CD4-positive, alpha-beta T cell (primary cell): ENCODE data around the gene ELMO2. TPM values are rescaled to one million over a fixed set of nuclear protein-coding genes. Genes with fewer than 3 reads are reported as not detected.

Source experiments
- ATAC-seq: fragments of 200-7000 bp; cut with Tn5 transposase; one replicate; pipeline ENCODE4 v1.10.0; 2022; ENCODE audit warnings: mild to moderate bottlenecking; ENCODE audit not compliant: poor library complexity
- CTCF ChIA-PET: fragments of 350-600 bp; sonication (Branson Sonifier 250); formaldehyde crosslinking; loops from one replicate; lab custom pipeline; 2021; ENCODE audit warnings: antibody characterized with exemption, inconsistent platforms; lab: Charles Lee
- POLR2A ChIA-PET: fragments of 350-600 bp; sonication (Branson Sonifier 250); formaldehyde crosslinking; loops from one replicate; lab custom pipeline; 2021; ENCODE audit warnings: antibody characterized with exemption, inconsistent platforms; lab: Charles Lee
- DNase-seq, 14 experiments: peaks; one replicate each; pipeline ENCODE4 v3.0.0-alpha.2; 2013 to 2020; ENCODE audit warnings: mixed read lengths in 2 of 14
- H3K27ac ChIP-seq, 2 donors: one replicate each; pipeline versions ENCODE4 v1.5.1 to v1.7.0; 2013; ENCODE audit warnings: low read length in 2 of 2, low read depth in 1 of 2, mild to moderate bottlenecking in 1 of 2
- H3K27me3 ChIP-seq, 2 experiments: 1 replicate in 1 of 2; 2 replicates in 1 of 2; pipeline versions ENCODE4 v1.6.1 to v1.7.0; 2013; ENCODE audit warnings: low read length in 2 of 2, control low read depth in 1 of 2, mild to moderate bottlenecking in 1 of 2, moderate library complexity in 1 of 2; ENCODE audit not compliant: insufficient read depth in 2 of 2, control insufficient read depth in 1 of 2
- H3K36me3 ChIP-seq: one replicate; pipeline ENCODE4 v1.6.1; 2013; ENCODE audit warnings: low read length, control low read depth; ENCODE audit not compliant: insufficient read depth
- H3K4me1 ChIP-seq: one replicate; pipeline ENCODE4 v1.6.1; 2013; ENCODE audit warnings: low read length, control low read depth; ENCODE audit not compliant: insufficient read depth
- H3K4me3 ChIP-seq: one replicate; pipeline ENCODE4 v1.5.1; 2013; ENCODE audit warnings: mild to moderate bottlenecking, low read length, moderate library complexity
- H3K9me3 ChIP-seq, 2 experiments: 1 replicate in 1 of 2; 2 replicates in 1 of 2; pipeline versions ENCODE4 v1.6.1 to v1.7.0; 2013; ENCODE audit warnings: low read length in 2 of 2, mild to moderate bottlenecking in 2 of 2, control low read depth in 1 of 2, moderate library complexity in 1 of 2; ENCODE audit not compliant: control insufficient read depth in 1 of 2, insufficient read depth in 1 of 2
- H3K27ac Mint-ChIP-seq: one replicate; pipeline ENCODE4 v1.8.0; 2020; ENCODE audit warnings: mixed read lengths
- H3K27me3 Mint-ChIP-seq: one replicate; pipeline ENCODE4 v1.8.0; 2021; ENCODE audit warnings: mixed read lengths
- H3K36me3 Mint-ChIP-seq: one replicate; pipeline ENCODE4 v1.8.0; 2021; ENCODE audit warnings: low read depth, mixed read lengths
- H3K4me1 Mint-ChIP-seq: one replicate; pipeline ENCODE4 v1.8.0; 2021; ENCODE audit warnings: low read depth, mixed read lengths
- H3K4me3 Mint-ChIP-seq: one replicate; pipeline ENCODE4 v1.8.0; 2020; ENCODE audit warnings: mild to moderate bottlenecking, mixed read lengths
- H3K9me3 Mint-ChIP-seq: one replicate; pipeline ENCODE4 v1.8.0; 2020; ENCODE audit warnings: mixed read lengths
- intact Hi-C, 2 experiments: fragments of 100-400 bp; cut with DNase I in 1 of 2; cut with micrococcal nuclease in 1 of 2; formaldehyde crosslinking; loops; one replicate each; pipeline versions ENCODE4 v1.15.1 to v1.9.0; 2023 to 2025; cut with DNase I, micrococcal nuclease
- total RNA-seq, 174 experiments: library from RNA in 2 of 174; stranded (reverse) in 2 of 174; gene quantifications; one replicate each; pipeline ENCODE4 v1.2.3 and lab custom pipeline; 2021 to 2026
- TF ChIP-seq, protein P1 (sequence below): fragments of 200-600 bp; IDR thresholded peaks from one replicate; pipeline ENCODE4 v1.8.0; 2022; ENCODE audit warnings: antibody characterized with exemption, mild to moderate bottlenecking

ELMO2 gene
- total RNA-seq, 2 experiments from 2014 or later: 85.6 TPM

GRCh38 chr20:46420878-46421277, 14.5 kb upstream of the ELMO2 start:
- TF ChIP-seq, protein P1, sequence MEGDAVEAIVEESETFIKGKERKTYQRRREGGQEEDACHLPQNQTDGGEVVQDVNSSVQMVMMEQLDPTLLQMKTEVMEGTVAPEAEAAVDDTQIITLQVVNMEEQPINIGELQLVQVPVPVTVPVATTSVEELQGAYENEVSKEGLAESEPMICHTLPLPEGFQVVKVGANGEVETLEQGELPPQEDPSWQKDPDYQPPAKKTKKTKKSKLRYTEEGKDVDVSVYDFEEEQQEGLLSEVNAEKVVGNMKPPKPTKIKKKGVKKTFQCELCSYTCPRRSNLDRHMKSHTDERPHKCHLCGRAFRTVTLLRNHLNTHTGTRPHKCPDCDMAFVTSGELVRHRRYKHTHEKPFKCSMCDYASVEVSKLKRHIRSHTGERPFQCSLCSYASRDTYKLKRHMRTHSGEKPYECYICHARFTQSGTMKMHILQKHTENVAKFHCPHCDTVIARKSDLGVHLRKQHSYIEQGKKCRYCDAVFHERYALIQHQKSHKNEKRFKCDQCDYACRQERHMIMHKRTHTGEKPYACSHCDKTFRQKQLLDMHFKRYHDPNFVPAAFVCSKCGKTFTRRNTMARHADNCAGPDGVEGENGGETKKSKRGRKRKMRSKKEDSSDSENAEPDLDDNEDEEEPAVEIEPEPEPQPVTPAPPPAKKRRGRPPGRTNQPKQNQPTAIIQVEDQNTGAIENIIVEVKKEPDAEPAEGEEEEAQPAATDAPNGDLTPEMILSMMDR: no peak
- no peaks in the 10 kb centered on the region for H3K4me1 Mint-ChIP-seq
- no peaks in the 10 kb centered on the region for H3K36me3 ChIP-seq
- no peak overlapping the region for H3K27ac Mint-ChIP-seq
- ChIA-PET POLR2A (no interaction called here), CTCF (no interaction called here)
- H3K4me1 ChIP-seq: no peaks in the 10 kb centered on the region
- DNase-seq (no peak), ATAC-seq (no peak)
- H3K9me3 Mint-ChIP-seq: no peaks in the 10 kb centered on the region
- peaks cover 2 to 16% of the 10 kb centered on the region in 2 experiments for H3K27me3 ChIP-seq
- no peaks in the 10 kb centered on the region for H3K36me3 Mint-ChIP-seq
- H3K27me3 Mint-ChIP-seq: peaks cover 47% of the 10 kb centered on the region
- H3K27ac ChIP-seq: no peak overlapping the region
- intact Hi-C loops: no loop called here
- peaks cover 0 to 4% of the 10 kb centered on the region in 2 experiments for H3K9me3 ChIP-seq
- no peak overlapping the region for H3K4me3 Mint-ChIP-seq
- no peak overlapping the region for H3K4me3 ChIP-seq

DNA sequence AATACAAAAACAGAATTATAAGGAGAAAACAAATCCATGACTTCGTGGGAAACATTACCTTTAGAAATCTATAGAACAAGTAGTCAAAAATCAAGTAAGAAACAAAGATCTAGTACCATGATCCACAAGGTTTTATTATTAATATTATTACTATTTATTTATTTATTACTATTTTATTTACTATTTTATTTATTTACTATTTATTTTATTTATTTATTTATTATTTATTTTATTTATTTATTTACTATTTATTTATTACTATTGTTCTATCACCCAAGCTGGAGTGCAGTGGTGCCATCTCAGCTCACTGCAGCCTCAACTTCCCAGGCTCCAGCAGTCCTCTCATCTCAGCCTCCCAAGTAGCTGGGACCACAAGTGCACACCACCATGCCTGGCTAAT, 13.5 kb upstream of the ELMO2 start:
- no peaks in the 10 kb centered on the region for H3K4me1 Mint-ChIP-seq
- POLR2A ChIA-PET: interaction anchor here (0.6 kb wide), 1 partner anchor 14 kb away, joined by 3 read pairs; the partner anchor contains the start of gene ELMO2
- DNase-seq (no peak), ATAC-seq (no peak)
- intact Hi-C loops: no loop called here
- no peak overlapping the region for H3K4me3 ChIP-seq
- no peaks in the 10 kb centered on the region for H3K4me1 ChIP-seq
- H3K4me3 Mint-ChIP-seq: no peak overlapping the region
- TF ChIP-seq, protein P1: no peak
- H3K27me3 Mint-ChIP-seq: peaks cover 54% of the 10 kb centered on the region
- no peak overlapping the region for H3K27ac ChIP-seq
- H3K36me3 ChIP-seq: no peaks in the 10 kb centered on the region
- CTCF ChIA-PET: no interaction called here
- H3K36me3 Mint-ChIP-seq: no peaks in the 10 kb centered on the region
- no peak overlapping the region for H3K27ac Mint-ChIP-seq
- peaks cover 0 to 16% of the 10 kb centered on the region in 2 experiments for H3K27me3 ChIP-seq
- H3K9me3 ChIP-seq: peaks cover 0 to 4% of the 10 kb centered on the region in 2 experiments
- no peaks in the 10 kb centered on the region for H3K9me3 Mint-ChIP-seq

DNA sequence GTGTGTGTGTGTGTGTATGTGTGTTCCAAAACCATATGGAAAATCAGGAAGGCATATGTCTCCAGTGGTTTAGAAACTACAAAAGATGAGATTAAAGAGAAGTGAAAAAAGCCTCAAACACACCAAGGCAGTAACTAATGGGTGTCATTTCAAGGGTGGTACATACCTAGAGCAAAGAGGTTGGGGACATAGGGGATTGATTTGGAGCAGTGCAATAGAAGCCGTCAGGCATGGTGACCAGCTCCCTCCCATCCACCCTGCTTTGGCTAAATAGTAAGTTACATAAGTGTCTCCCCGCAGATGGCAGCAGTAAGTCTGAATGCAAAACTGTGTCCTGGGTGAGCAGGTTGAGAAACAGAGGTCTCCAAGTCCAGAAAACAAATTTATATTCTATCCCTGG, 10.4 kb upstream of the ELMO2 start:
- ChIA-PET POLR2A (interaction anchor here (0.8 kb wide), 1 partner anchor 8 kb away, joined by 3 read pairs; no protein-coding TSS in a partner anchor), CTCF (no interaction called here)
- TF ChIP-seq, protein P1: no peak
- intact Hi-C loops: no loop called here
- Histone ChIP-seq H3K27me3 (peaks cover 8 to 11% of the 10 kb centered on the region in 2 experiments), H3K9me3 (peaks cover 0 to 4% of the 10 kb centered on the region in 2 experiments), H3K36me3 (no peaks in the 10 kb centered on the region), H3K4me1 (no peaks in the 10 kb centered on the region), H3K27ac (no peak overlapping the region), H3K4me3 (no peak overlapping the region)
- Mint-ChIP-seq H3K27ac (no peak overlapping the region), H3K9me3 (no peaks in the 10 kb centered on the region), H3K4me1 (no peaks in the 10 kb centered on the region), H3K27me3 (peaks cover 56% of the 10 kb centered on the region), H3K36me3 (no peaks in the 10 kb centered on the region), H3K4me3 (no peak overlapping the region)
- no peak for ATAC-seq
- DNase-seq: no peak
